GM19452 (cell line): ENCODE measurements around the gene MMP25.

Source experiments
- ATAC-seq: cut with Tn5 transposase; IDR thresholded peaks from one replicate; pipeline ENCODE4 v1.9.1; 2021; ENCODE audit not compliant: unreplicated experiment

The MMP25 gene

GRCh38 chr16:3089717-3090592 is 43.6 kb downstream of the MMP25 start:
- no peak for ATAC-seq

- ATAC-seq, result no peak
Observed at GRCh38 chr16:3091551-3091950, 45.2 kb downstream of the MMP25 start.

- ATAC-seq, result no peak
Observed at GRCh38 chr16:3092501-3092941, 46.2 kb downstream of the MMP25 start.

DNA sequence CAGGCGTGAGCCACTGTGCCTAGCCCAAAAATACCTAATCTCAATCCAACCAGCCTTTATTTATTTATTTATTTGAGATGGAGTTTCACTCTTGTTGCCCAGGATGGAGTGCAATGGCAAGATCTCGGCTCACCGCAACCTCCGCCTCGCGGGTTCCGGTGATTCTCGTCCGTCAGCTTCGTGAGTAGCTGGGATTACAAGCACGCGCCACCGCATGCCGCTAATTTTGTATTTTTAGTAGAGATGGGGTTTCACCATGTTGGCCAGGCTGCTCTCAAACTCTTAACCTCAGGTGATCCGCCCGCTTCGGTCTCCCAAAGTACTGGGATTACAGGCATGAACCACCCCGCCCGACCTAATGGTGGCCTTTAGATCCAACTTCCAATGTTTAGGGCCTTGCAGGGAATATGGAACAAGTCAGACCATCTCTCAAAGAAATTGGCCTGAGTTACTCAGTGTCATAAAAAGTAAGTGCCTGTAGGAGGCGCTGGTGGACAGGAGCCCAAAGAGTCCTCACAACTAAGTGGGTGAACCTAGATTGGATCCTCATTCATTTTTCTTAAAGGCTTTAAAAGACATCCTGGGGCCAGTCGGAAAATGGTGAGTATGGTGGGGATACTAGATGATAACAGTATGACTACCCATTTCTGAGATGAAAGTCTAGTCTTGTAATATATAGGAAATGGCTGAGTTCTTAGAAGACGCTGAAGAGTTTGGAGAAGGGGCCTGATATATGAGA is 48.1 kb downstream of the MMP25 start:
- no peak for ATAC-seq

GRCh38 chr16:3095869-3096268 is 49.5 kb downstream of the MMP25 start:
- ATAC-seq, result peak; percentile 69

DNA sequence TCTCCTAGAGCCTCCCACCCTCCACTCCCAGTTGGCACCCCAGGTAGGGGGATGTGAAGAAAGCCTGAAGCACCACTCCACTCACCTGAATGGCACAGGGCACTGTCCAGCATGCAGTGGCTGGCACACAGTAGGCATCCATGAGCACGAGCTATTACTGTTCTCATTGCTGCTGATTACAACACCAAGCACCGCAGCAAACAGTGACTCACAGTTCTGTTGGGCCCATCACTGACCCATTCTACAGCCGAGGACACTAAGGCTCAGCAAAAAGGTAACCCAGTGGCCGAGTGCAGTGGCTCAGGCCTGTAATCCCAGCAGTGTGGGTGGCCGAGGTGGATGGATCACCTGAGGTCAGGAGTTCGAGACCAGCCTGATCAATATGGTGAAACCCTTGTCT is 50.0 kb downstream of the MMP25 start:
- no peak for ATAC-seq

- ATAC-seq, result no peak
Observed at GRCh38 chr16:3097266-3097665, 50.9 kb downstream of the MMP25 start.

GRCh38 chr16:3098459-3099394 is 52.4 kb downstream of the MMP25 start, which contains the start of gene ZSCAN10:
Gene ZSCAN10 (minus strand): TSS chr16:3099294. CDS start chr16:3092937, 6,357 bp downstream.
- no peak for ATAC-seq

DNA sequence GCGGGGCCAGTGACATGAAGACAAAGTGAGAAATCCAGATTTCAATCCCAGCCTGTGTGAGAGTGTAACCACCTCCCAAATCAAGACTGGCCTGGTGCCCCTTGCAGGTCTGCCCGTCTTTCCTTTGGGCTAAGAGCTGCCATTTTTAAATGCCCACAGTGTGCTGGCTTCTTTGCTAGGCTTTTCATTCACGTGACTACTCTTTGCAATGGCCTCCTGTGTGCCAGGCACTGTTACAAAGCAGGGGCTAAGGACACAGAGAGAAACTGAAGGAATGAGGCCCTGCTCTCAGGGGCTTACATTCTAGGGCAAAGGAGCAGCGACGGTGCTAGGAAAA is 53.0 kb downstream of the MMP25 start:
- ATAC-seq, result no peak

DNA sequence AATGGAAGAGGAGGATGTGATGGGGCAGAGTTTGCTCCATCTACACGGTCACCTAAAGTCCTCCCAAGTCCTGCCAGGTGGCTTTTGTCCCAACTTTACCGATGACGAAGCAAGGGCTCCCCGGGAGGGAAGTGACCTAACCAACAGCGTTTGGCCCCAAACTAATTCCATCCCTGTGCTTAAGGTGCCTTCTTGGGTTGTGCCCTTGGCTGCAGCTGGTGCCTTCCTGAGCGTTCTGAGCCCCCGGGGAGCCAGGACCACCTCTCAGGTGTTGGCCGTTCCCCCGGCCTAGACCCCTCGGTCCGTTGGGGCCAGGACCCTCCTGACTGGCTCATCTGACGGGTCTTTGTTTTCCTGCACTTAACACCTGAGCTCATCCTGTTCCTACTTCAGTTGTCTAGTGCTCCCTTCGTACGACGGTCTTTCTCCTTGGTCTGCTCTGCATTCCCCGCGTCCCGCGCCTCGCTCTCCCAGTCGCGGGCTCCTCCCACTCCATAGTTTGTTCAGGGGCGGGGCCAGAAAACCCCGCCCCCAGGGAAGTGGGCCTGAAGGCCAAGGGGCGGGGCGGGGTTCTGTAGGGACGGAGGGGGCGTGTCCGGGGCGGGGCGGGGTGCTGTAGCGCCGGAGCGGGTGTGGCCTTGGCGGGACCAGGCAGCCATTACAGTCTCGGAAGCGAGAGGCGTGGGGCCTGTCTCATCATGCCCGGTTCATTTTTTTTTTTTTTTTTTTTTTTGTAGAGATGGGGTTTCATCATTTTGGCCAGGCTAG is 53.6 kb downstream of the MMP25 start:
- ATAC-seq, result no peak

- no peak for ATAC-seq
Observed at GRCh38 chr16:3101018-3101840, 54.9 kb downstream of the MMP25 start.

GRCh38 chr16:3101841-3102470 is 55.6 kb downstream of the MMP25 start:
- no peak for ATAC-seq

- ATAC-seq, result peak; percentile 83
Observed at GRCh38 chr16:3106205-3106928, 60.0 kb downstream of the MMP25 start.
